ENCODE measurements around the gene NINJ1.
"Not testable (repeated sequence)": the region's sequence is repeated elsewhere in the genome, so short reads cannot be mapped to it uniquely, and the experiment has no call there.

The NINJ1 gene

DNA sequence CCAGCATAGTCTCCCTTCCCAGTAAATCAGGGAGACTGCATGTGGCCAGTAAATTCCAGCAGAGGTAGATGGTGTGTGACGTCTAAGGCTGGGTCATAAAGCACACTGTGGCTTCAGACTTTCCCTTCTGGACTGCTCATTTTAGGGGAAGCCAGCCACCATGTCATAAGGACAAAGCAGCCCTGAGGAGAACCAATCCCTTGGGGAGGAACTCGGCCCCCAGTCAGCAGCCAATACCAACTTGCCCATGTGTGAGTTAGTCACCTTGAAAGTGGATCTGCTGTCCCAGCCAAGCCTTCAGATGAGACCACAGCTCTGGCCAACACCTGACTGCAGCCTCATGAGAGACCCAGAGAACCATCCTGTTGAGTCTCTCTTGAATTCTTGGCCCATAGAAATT lies 14.7 kb upstream of the NINJ1 start:
- Mint-ChIP-seq H3K4me1 (peaks cover 57% of the 10 kb centered on the region), H3K27me3 (no peaks in the 10 kb centered on the region), H3K9me3 (peaks cover 25% of the 10 kb centered on the region), H3K27ac (peak overlapping the region; percentile 85), H3K36me3 (peaks cover 16% of the 10 kb centered on the region), H3K4me3 (peak overlapping the region; percentile 8)
- CTCF ChIA-PET = no interaction called here
- no peak for DNase-seq

- Mint-ChIP-seq H3K27me3 (no peaks in the 10 kb centered on the region), H3K27ac (no peak overlapping the region), H3K9me3 (peaks cover 25% of the 10 kb centered on the region), H3K4me3 (no peak overlapping the region), H3K4me1 (peaks cover 67% of the 10 kb centered on the region), H3K36me3 (peaks cover 16% of the 10 kb centered on the region)
- DNase-seq = no peak
- CTCF ChIA-PET = no interaction called here
Observed at GRCh38 chr9:93147632-93148031, 13.6 kb upstream of the NINJ1 start.

GRCh38 chr9:93146696-93147095 lies 12.6 kb upstream of the NINJ1 start:
- CTCF ChIA-PET = interaction anchor here (3.4 kb wide), 1 partner anchor 7 kb away, joined by 12 read pairs; no protein-coding TSS in a partner anchor
- H3K4me1 Mint-ChIP-seq = peaks cover 75% of the 10 kb centered on the region
- DNase-seq, H3K4me3 Mint-ChIP-seq, H3K27me3 Mint-ChIP-seq: not testable (repeated sequence)
- H3K9me3 Mint-ChIP-seq = peaks cover 25% of the 10 kb centered on the region
- H3K27ac Mint-ChIP-seq = peak overlapping the region; percentile 60
- peaks cover 16% of the 10 kb centered on the region for H3K36me3 Mint-ChIP-seq

- peaks cover 25% of the 10 kb centered on the region for H3K9me3 Mint-ChIP-seq
- peak overlapping the region; percentile 97 for H3K27ac Mint-ChIP-seq
- peaks cover 65% of the 10 kb centered on the region for H3K4me1 Mint-ChIP-seq
- CTCF ChIA-PET = interaction anchor here (1.5 to 3.4 kb wide), 2 partner anchors 10 to 35 kb away, joined by 6 to 12 read pairs; no protein-coding TSS in a partner anchor
- H3K36me3 Mint-ChIP-seq = peaks cover 17% of the 10 kb centered on the region
- no peaks in the 10 kb centered on the region for H3K27me3 Mint-ChIP-seq
- peak; percentile 80 for DNase-seq
- peak overlapping the region; percentile 49 for H3K4me3 Mint-ChIP-seq
Observed at GRCh38 chr9:93143830-93144530, 9.9 kb upstream of the NINJ1 start.

- H3K4me1 Mint-ChIP-seq = peaks cover 67% of the 10 kb centered on the region
- CTCF ChIA-PET = interaction anchor here (0.8 kb wide), 1 partner anchor 15 kb away, joined by 3 read pairs; no protein-coding TSS in a partner anchor
- H3K36me3 Mint-ChIP-seq = peaks cover 14% of the 10 kb centered on the region
- no peak for DNase-seq
- H3K9me3 Mint-ChIP-seq = peaks cover 16% of the 10 kb centered on the region
- H3K27me3 Mint-ChIP-seq = no peaks in the 10 kb centered on the region
- no peak overlapping the region for H3K27ac Mint-ChIP-seq
- H3K4me3 Mint-ChIP-seq = no peak overlapping the region
Observed at GRCh38 chr9:93141771-93142483, 7.9 kb upstream of the NINJ1 start.

DNA sequence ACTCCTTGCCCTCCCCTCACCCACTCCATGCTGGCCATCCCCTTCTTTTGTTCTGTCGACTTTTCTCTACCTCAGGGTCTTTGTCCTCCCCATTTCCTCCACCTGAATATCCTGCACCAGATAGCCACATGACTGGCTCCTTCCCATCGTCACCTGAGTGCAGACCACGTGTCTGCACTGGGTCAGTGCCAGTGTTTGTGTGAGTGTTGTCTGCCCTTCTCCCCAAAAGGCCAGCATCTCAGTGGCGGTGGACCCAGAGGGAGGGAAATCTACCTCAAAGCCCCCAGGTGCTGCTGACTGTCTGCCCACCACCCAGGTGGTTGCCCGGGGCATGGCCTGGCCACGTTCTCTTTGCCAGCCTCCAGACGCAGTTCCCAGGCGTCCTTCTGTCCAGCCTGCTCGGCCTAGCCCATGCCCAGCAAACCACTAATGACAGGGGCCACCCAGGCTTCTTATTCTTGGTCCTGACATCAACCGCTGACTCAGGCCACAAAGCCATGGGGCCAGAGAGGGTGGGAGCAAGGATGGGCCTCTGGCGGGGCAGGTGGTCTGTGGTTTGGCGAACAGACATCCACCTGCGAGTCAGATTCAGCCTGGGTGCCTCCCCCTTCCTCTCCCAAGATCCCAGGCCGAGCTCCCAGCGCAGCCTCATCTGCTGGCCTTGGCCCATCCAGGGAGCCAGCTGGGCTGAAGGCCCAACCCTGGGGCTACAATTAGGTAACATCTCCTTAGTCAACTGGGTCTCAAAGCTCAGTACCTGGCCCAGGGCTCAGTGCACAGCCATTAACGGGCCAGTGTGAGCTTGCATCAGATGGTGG lies 5.5 kb upstream of the NINJ1 start:
- DNase-seq = no peak
- Mint-ChIP-seq H3K9me3 (peaks cover 4% of the 10 kb centered on the region), H3K27me3 (no peaks in the 10 kb centered on the region), H3K4me1 (peaks cover 59% of the 10 kb centered on the region), H3K36me3 (peaks cover 3% of the 10 kb centered on the region), H3K27ac (no peak overlapping the region), H3K4me3 (no peak overlapping the region)
- CTCF ChIA-PET = interaction anchor here (1.3 to 1.9 kb wide), 3 partner anchors 14 to 31 kb away, joined by 4 to 5 read pairs (median 4); no protein-coding TSS in a partner anchor

GRCh38 chr9:93138171-93138764 lies 4.2 kb upstream of the NINJ1 start:
- peaks cover 3% of the 10 kb centered on the region for H3K36me3 Mint-ChIP-seq
- DNase-seq = no peak
- H3K27me3 Mint-ChIP-seq = no peaks in the 10 kb centered on the region
- no peak overlapping the region for H3K4me3 Mint-ChIP-seq
- peak overlapping the region; percentile 24 for H3K27ac Mint-ChIP-seq
- H3K9me3 Mint-ChIP-seq = peaks cover 4% of the 10 kb centered on the region
- peaks cover 51% of the 10 kb centered on the region for H3K4me1 Mint-ChIP-seq
- CTCF ChIA-PET = interaction anchor here (1.9 kb wide), 1 partner anchor 16 kb away, joined by 5 read pairs; no protein-coding TSS in a partner anchor

GRCh38 chr9:93137362-93137761 lies 3.3 kb upstream of the NINJ1 start:
- Mint-ChIP-seq H3K4me1 (peaks cover 52% of the 10 kb centered on the region), H3K9me3 (peaks cover 4% of the 10 kb centered on the region), H3K27ac (no peak overlapping the region), H3K36me3 (peaks cover 5% of the 10 kb centered on the region), H3K4me3 (no peak overlapping the region), H3K27me3 (no peaks in the 10 kb centered on the region)
- no peak for DNase-seq
- CTCF ChIA-PET = no interaction called here

- CTCF ChIA-PET = no interaction called here
- Mint-ChIP-seq H3K4me1 (peaks cover 60% of the 10 kb centered on the region), H3K4me3 (no peak overlapping the region), H3K27me3 (no peaks in the 10 kb centered on the region), H3K36me3 (peaks cover 5% of the 10 kb centered on the region), H3K27ac (no peak overlapping the region), H3K9me3 (peaks cover 4% of the 10 kb centered on the region)
- no peak for DNase-seq
Observed at GRCh38 chr9:93136011-93136440, 2.0 kb upstream of the NINJ1 start.

- Mint-ChIP-seq H3K27me3 (no peaks in the 10 kb centered on the region), H3K4me3 (peak overlapping the region; percentile 76), H3K9me3 (peaks cover 4% of the 10 kb centered on the region), H3K4me1 (peaks cover 63% of the 10 kb centered on the region), H3K36me3 (peaks cover 4% of the 10 kb centered on the region), H3K27ac (peak overlapping the region; percentile 89)
- CTCF ChIA-PET = interaction anchor here (0.7 to 1.1 kb wide), 4 partner anchors 15 to 131 kb away, joined by 3 read pairs; no protein-coding TSS in a partner anchor
- DNase-seq = no peak
Observed at GRCh38 chr9:93134740-93135444, 841 bp upstream of the NINJ1 start.

GRCh38 chr9:93133681-93134014 lies 403 bp downstream of the NINJ1 start:
- Mint-ChIP-seq H3K36me3 (peaks cover 5% of the 10 kb centered on the region), H3K4me3 (peak overlapping the region; percentile 90), H3K27me3 (no peaks in the 10 kb centered on the region), H3K27ac (peak overlapping the region; percentile 88), H3K9me3 (peaks cover 3% of the 10 kb centered on the region), H3K4me1 (peaks cover 61% of the 10 kb centered on the region)
- DNase-seq = peak; percentile 66
- CTCF ChIA-PET = interaction anchor here (1.0 to 1.1 kb wide), 3 partner anchors 14 to 130 kb away, joined by 3 read pairs; no protein-coding TSS in a partner anchor

- Mint-ChIP-seq H3K4me3 (peak overlapping the region; percentile 90), H3K4me1 (peaks cover 58% of the 10 kb centered on the region), H3K27ac (peak overlapping the region; percentile 88), H3K9me3 (no peaks in the 10 kb centered on the region), H3K27me3 (no peaks in the 10 kb centered on the region), H3K36me3 (peaks cover 7% of the 10 kb centered on the region)
- CTCF ChIA-PET = interaction anchor here (1.1 kb wide), 1 partner anchor 130 kb away, joined by 3 read pairs; no protein-coding TSS in a partner anchor
- no peak for DNase-seq
Observed at GRCh38 chr9:93132946-93133680, 938 bp downstream of the NINJ1 start.
